Measurements from ENCODE around the gene PTPRM.

Gene PTPRM

DNA sequence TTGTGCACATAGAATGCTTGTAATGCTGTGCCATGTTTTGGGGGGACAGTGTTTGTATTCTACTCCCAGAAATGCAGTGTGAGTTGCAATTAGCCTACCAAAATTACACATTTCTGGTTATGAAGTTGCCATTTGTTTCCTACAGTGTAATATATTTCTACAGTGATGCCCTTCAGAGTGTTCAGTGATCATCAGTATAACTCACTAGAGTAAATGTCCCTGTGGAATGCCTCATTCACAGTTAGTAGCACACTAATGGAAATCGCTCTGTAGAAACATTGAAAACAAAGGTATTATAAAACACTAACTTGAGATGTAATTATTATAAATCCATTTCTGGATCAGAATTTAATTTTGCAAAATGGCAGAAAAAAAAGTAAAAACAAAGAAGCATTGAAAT, 498.7 kb downstream of the PTPRM start:
- H3K4me3 ChIP-seq (ENCODE audit: low read depth, low read length), result no peak overlapping the region
- in situ Hi-C loops (cut with HindIII; ENCODE audit: low sequenced_read_pairs), result no loop called here
- TF ChIP-seq CTCF (IDR thresholded peaks at IDR 0.05; ENCODE audit: low read depth, low read length), result no peak
- DNase-seq (ENCODE audit: low read depth, low spot score), result no peak

- no peak for TF ChIP-seq CTCF (IDR thresholded peaks at IDR 0.05; ENCODE audit: low read depth, low read length)
- in situ Hi-C loops (cut with HindIII; ENCODE audit: low sequenced_read_pairs), result no loop called here
- DNase-seq (ENCODE audit: low read depth, low spot score), result no peak
- no peak overlapping the region for H3K4me3 ChIP-seq (ENCODE audit: low read depth, low read length)
These were observed 502.6 kb downstream of the PTPRM start for GRCh38 chr18:8069708-8070107.

DNA sequence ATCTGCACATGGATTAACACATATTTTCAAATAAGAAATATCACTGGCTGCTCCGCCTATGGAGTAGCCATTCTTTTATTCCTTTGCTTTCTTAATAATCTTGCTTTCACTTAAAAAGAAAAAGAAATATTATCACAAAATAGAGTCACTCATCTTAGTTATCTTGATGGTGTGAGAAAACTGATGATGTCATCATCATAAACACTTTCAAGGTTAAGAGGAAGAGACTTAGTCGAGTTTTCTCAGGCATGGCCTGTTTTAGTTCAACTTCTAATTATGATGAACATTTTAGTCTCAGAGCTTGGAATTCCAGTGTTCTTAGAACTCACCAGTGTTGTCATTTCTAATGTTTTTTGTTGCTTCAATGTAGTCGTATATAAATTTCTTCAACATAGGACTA, 506.1 kb downstream of the PTPRM start:
- in situ Hi-C loops (cut with HindIII; ENCODE audit: low sequenced_read_pairs), result no loop called here
- no peak overlapping the region for H3K4me3 ChIP-seq (ENCODE audit: low read depth, low read length)
- no peak for DNase-seq (ENCODE audit: low read depth, low spot score)
- TF ChIP-seq CTCF (IDR thresholded peaks at IDR 0.05; ENCODE audit: low read depth, low read length), result no peak

GRCh38 chr18:8080092-8080491, 513.0 kb downstream of the PTPRM start:
- TF ChIP-seq CTCF (IDR thresholded peaks at IDR 0.05; ENCODE audit: low read depth, low read length), result no peak
- in situ Hi-C loops (cut with HindIII; ENCODE audit: low sequenced_read_pairs), result no loop called here
- no peak overlapping the region for H3K4me3 ChIP-seq (ENCODE audit: low read depth, low read length)
- no peak for DNase-seq (ENCODE audit: low read depth, low spot score)

DNA sequence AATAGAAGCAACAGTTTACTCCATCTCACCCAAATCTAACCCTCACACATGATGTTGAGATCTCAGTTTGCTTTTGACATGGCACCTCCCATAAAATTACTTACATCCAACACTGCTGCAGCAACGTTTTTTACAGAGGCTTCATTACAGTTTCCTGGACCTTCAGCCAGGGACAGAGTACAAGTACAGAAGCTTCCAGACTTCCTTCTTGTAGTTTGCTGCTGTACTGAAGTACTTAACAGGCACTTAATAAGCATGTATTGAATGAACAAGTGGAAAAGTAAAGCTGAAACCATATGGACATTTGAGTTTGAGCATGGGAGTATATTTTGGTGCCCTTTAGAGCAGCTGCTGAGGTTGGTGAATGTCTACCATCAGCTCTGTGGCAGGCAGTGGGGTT, 514.2 kb downstream of the PTPRM start:
- no peak for TF ChIP-seq CTCF (IDR thresholded peaks at IDR 0.05; ENCODE audit: low read depth, low read length)
- H3K4me3 ChIP-seq (ENCODE audit: low read depth, low read length), result no peak overlapping the region
- DNase-seq (ENCODE audit: low read depth, low spot score), result no peak
- in situ Hi-C loops (cut with HindIII; ENCODE audit: low sequenced_read_pairs), result no loop called here

GRCh38 chr18:8081872-8082553, 514.9 kb downstream of the PTPRM start:
- no peak for TF ChIP-seq CTCF (IDR thresholded peaks at IDR 0.05; ENCODE audit: low read depth, low read length)
- in situ Hi-C loops (cut with HindIII; ENCODE audit: low sequenced_read_pairs), result no loop called here
- peak; percentile 31 for DNase-seq (ENCODE audit: low read depth, low spot score)
- no peak overlapping the region for H3K4me3 ChIP-seq (ENCODE audit: low read depth, low read length)
